ENCODE measurements around the gene ZBTB18. TPM values are rescaled to one million over a fixed set of nuclear protein-coding genes. Genes with fewer than 3 reads are reported as not detected.

The ZBTB18 gene
- total and polyA plus RNA-seq, 2 of the 4 experiments (the other 2 are of a cell fraction): 10.0 to 16.0 TPM

DNA sequence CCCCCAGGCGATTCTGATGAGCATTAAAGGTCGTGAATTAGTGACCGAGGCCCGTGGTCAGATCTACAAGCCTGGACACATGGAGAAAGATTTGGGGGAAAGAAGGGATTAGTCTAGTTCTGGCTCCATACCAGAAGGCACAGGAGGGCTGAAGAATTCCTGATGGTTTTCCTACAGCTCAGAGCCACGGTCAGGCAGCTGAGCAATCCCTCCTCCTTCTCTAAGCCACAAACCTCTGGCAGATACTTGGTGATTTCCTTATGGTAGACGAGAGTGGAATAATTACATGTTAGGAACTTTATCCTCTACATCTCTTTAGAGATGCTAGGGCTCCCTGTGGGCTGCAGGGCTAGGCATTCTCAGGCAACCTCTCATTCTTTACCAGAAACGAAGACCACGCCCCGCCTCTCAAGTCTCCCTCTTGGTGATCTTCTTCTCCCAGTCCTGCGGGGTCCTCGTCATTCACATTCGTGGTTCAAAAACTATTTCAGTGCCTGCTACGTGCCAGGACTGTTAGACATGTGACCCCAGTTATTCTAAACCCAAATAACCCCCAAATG, 20.5 kb upstream of the ZBTB18 start:
- Histone ChIP-seq H3K18ac (ENCODE audit: low read depth, low read length) (no peak overlapping the region), H2AFZ (replicated peaks; ENCODE audit: low read length, poor library complexity) (no peak overlapping the region), H3K27me3 (ENCODE audit: control insufficient read depth, insufficient read depth, low read length) (peaks cover 11% of the 10 kb centered on the region), H2BK5ac (ENCODE audit: low read depth, low read length, poor library complexity, severe bottlenecking) (no peak overlapping the region), H3K23ac (ENCODE audit: low read depth, low read length) (no peak overlapping the region), H3K79me1 (ENCODE audit: low read depth in 1 of 2, low read length in 2 of 2) (no peaks in the 10 kb centered on the region), H4K8ac (ENCODE audit: low read depth in 2 of 2, low read length in 2 of 2) (no peak overlapping the region), H2BK120ac (ENCODE audit: low read depth, low read length) (no peak overlapping the region), H4K20me1 (ENCODE audit: insufficient read depth, low read length) (no peaks in the 10 kb centered on the region), H3K4me1 (ENCODE audit: control insufficient read depth, insufficient read depth, low read length) (no peaks in the 10 kb centered on the region), H4K91ac (ENCODE audit: insufficient read depth, low read depth, low read length) (no peak overlapping the region), H3K9me1 (ENCODE audit: insufficient read depth, low read length) (peaks cover 2% of the 10 kb centered on the region; the same call in 1 of the 2 replicates), H3K56ac (ENCODE audit: extremely low read depth, insufficient read depth, low read length) (no peak overlapping the region), H3K4me2 (ENCODE audit: low read depth, low read length) (no peak overlapping the region), H3K14ac (replicated peaks; ENCODE audit: low read depth, low read length) (no peak overlapping the region), H3K9ac (ENCODE audit: low read depth, low read length) (no peak overlapping the region), H2BK20ac (ENCODE audit: low read depth, low read length) (no peak overlapping the region), H3K9me3 (ENCODE audit: control insufficient read depth, insufficient read depth, low read length) (no peaks in the 10 kb centered on the region), H3K27ac (ENCODE audit: insufficient read depth, low read length) (no peak overlapping the region), H2AK5ac (ENCODE audit: low read depth, low read length) (no peak overlapping the region), H3K36me3 (ENCODE audit: control insufficient read depth, insufficient read depth, low read length) (no peaks in the 10 kb centered on the region), H2AK9ac (replicated peaks; ENCODE audit: low read depth, low read length, poor library complexity) (no peak overlapping the region), H2BK15ac (ENCODE audit: low read depth, low read length) (no peak overlapping the region), H4K5ac (ENCODE audit: low read depth, low read length) (no peak overlapping the region), H3K4me3 (ENCODE audit: insufficient read depth, low read depth, low read length) (no peak overlapping the region), H3K4ac (ENCODE audit: low read depth, low read length) (no peak overlapping the region)
- 56% methylated on average over 5 of the region's 13 CpGs; no CpG with 5 or more reads in 1 of the 2 experiments for WGBS, 2 experiments (ENCODE audit: extremely low coverage in 2 of 2, insufficient read length in 1 of 2)
- no TSS peak for BruUV-seq (replicated peaks)
- CTCF ChIA-PET: no interaction called here
- dilution Hi-C loops (cut with HindIII; ENCODE audit: low sequenced_read_pairs, unreplicated experiment) (no loop called here), in situ Hi-C loops (cut with MboI; ENCODE audit: low sequenced_read_pairs) (no loop called here), intact Hi-C loops (cut with micrococcal nuclease) (no loop called here)
- DNase-seq: no peak
- no peak for TF ChIP-seq MAZ (IDR thresholded peaks at IDR 0.05; ENCODE audit: borderline replicate concordance, low read depth, low read length)
- no peak for TF ChIP-seq RCOR1 (IDR thresholded peaks at IDR 0.05; ENCODE audit: insufficient replicate concordance, low read length)
- no peak for TF ChIP-seq RAD21 (IDR thresholded peaks at IDR 0.05; ENCODE audit: low read length)
- TF ChIP-seq POLR2A (IDR thresholded peaks at IDR 0.05; ENCODE audit: low read depth, low read length): no peak
- no peak for TF ChIP-seq RFX5 (IDR thresholded peaks at IDR 0.05; ENCODE audit: low read depth, low read length)
- no peak for TF ChIP-seq CHD1 (IDR thresholded peaks at IDR 0.05; ENCODE audit: low read depth, low read length)
- no peak for TF ChIP-seq SMC3 (IDR thresholded peaks at IDR 0.05; ENCODE audit: low read depth, low read length)
- TF ChIP-seq, protein P1, sequence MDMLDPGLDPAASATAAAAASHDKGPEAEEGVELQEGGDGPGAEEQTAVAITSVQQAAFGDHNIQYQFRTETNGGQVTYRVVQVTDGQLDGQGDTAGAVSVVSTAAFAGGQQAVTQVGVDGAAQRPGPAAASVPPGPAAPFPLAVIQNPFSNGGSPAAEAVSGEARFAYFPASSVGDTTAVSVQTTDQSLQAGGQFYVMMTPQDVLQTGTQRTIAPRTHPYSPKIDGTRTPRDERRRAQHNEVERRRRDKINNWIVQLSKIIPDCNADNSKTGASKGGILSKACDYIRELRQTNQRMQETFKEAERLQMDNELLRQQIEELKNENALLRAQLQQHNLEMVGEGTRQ (IDR thresholded peaks at IDR 0.05; ENCODE audit: low read depth, low read length): no peak
- no peak for TF ChIP-seq BHLHE40 (IDR thresholded peaks at IDR 0.05; ENCODE audit: low read depth, low read length)
- TF ChIP-seq, protein P2, sequence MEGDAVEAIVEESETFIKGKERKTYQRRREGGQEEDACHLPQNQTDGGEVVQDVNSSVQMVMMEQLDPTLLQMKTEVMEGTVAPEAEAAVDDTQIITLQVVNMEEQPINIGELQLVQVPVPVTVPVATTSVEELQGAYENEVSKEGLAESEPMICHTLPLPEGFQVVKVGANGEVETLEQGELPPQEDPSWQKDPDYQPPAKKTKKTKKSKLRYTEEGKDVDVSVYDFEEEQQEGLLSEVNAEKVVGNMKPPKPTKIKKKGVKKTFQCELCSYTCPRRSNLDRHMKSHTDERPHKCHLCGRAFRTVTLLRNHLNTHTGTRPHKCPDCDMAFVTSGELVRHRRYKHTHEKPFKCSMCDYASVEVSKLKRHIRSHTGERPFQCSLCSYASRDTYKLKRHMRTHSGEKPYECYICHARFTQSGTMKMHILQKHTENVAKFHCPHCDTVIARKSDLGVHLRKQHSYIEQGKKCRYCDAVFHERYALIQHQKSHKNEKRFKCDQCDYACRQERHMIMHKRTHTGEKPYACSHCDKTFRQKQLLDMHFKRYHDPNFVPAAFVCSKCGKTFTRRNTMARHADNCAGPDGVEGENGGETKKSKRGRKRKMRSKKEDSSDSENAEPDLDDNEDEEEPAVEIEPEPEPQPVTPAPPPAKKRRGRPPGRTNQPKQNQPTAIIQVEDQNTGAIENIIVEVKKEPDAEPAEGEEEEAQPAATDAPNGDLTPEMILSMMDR (conservative IDR thresholded peaks at IDR 0.05; ENCODE audit: low read depth, low read length): no peak
- TF ChIP-seq MAFK (IDR thresholded peaks at IDR 0.05; ENCODE audit: low read depth, low read length): no peak
- TF ChIP-seq MXI1 (IDR thresholded peaks at IDR 0.05; ENCODE audit: borderline replicate concordance, low read depth, low read length): no peak
- no peak for TF ChIP-seq NFE2L2 (IDR thresholded peaks at IDR 0.05; ENCODE audit: low read depth, low read length)
- TF ChIP-seq FOS (IDR thresholded peaks at IDR 0.05; ENCODE audit: low read depth, low read length): no peak
- TF ChIP-seq, protein P3, sequence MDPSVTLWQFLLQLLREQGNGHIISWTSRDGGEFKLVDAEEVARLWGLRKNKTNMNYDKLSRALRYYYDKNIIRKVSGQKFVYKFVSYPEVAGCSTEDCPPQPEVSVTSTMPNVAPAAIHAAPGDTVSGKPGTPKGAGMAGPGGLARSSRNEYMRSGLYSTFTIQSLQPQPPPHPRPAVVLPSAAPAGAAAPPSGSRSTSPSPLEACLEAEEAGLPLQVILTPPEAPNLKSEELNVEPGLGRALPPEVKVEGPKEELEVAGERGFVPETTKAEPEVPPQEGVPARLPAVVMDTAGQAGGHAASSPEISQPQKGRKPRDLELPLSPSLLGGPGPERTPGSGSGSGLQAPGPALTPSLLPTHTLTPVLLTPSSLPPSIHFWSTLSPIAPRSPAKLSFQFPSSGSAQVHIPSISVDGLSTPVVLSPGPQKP (IDR thresholded peaks at IDR 0.05; ENCODE audit: borderline replicate concordance, low read depth, low read length): no peak
- no peak for ATAC-seq (ENCODE audit: low read depth)
- POLR2A ChIA-PET (ENCODE audit: unreplicated experiment): no interaction called here

All from IMR-90 (cell line).